Activated T-helper 1 cell treated with anti-CD3 and anti-CD28 coated beads, Interleukin-12 subunit alpha, Interleukin-12 subunit beta, Interleukin-2, Interleukin-4 antibody, amounts not matched to agents 30 ng/mL and 10 ng/mL and 1 ng/mL, durations not matched to agents 14 hours and 24 hours and 36 hours (primary cell): ENCODE results near the gene PHGDH. TPM values are rescaled to one million over a fixed set of nuclear protein-coding genes. Genes with fewer than 3 reads are reported as not detected.
A peak's percentile ranks its signal among the peaks of the same experiment; 100 is the strongest.

Experiments
- DNase-seq: peaks from one replicate; pipeline ENCODE4 v3.0.0; 2021; ENCODE audit warnings: low spot score
- H3K27ac Mint-ChIP-seq: one replicate; pipeline ENCODE4 v1.8.0; 2021; ENCODE audit warnings: mild to moderate bottlenecking, mixed read lengths
- H3K27me3 Mint-ChIP-seq: one replicate; pipeline ENCODE4 v1.8.0; 2022; ENCODE audit warnings: mild to moderate bottlenecking, moderate library complexity, mixed read lengths; ENCODE audit not compliant: insufficient read depth
- H3K36me3 Mint-ChIP-seq: one replicate; pipeline ENCODE4 v1.8.0; 2021; ENCODE audit warnings: low read depth, mixed read lengths
- H3K4me1 Mint-ChIP-seq: one replicate; pipeline ENCODE4 v1.8.0; 2021; ENCODE audit warnings: low read depth, mixed read lengths
- H3K4me3 Mint-ChIP-seq: one replicate; pipeline ENCODE4 v1.8.0; 2021; ENCODE audit warnings: mild to moderate bottlenecking, moderate library complexity, mixed read lengths
- H3K9me3 Mint-ChIP-seq: one replicate; pipeline ENCODE4 v1.8.0; 2021; ENCODE audit warnings: mixed read lengths
- intact Hi-C: fragments of 100-400 bp; cut with micrococcal nuclease; formaldehyde crosslinking; loops from one replicate; pipeline ENCODE4 v1.15.1; 2024
- total RNA-seq: library from RNA; stranded (reverse); gene quantifications from 2 replicates; pipeline ENCODE4 v1.2.3, GENCODE V29; 2022

The PHGDH gene
- total RNA-seq, 1 donor from 2014 or later: 49.3 TPM

DNA sequence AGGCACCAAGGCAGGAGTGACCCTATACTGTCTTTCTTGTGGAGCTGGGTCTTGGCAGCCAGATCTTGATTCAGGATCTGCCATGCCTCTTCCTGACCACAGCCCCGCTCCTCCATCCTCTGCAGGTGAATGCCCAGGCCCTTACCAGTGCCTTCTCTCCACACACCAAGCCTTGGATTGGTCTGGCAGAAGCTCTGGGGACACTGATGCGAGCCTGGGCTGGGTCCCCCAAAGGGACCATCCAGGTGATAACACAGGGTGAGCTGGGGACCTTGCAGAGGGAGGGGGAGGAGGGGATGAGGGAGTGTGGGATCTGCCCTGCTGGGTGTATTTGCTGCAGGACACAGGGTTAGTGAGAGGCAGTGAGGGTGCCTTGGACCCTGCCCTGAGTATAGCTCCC is 28.5 kb downstream of the PHGDH start:
- Mint-ChIP-seq H3K9me3 (no peaks in the 10 kb centered on the region), H3K27me3 (no peaks in the 10 kb centered on the region), H3K4me3 (no peak overlapping the region), H3K27ac (no peak overlapping the region), H3K36me3 (peaks cover 14% of the 10 kb centered on the region), H3K4me1 (peaks cover 10% of the 10 kb centered on the region)
- DNase-seq: no peak
- intact Hi-C loops: loop anchor here (10.0 kb wide), 1 partner anchor 145 kb away; no protein-coding TSS in a partner anchor

DNA sequence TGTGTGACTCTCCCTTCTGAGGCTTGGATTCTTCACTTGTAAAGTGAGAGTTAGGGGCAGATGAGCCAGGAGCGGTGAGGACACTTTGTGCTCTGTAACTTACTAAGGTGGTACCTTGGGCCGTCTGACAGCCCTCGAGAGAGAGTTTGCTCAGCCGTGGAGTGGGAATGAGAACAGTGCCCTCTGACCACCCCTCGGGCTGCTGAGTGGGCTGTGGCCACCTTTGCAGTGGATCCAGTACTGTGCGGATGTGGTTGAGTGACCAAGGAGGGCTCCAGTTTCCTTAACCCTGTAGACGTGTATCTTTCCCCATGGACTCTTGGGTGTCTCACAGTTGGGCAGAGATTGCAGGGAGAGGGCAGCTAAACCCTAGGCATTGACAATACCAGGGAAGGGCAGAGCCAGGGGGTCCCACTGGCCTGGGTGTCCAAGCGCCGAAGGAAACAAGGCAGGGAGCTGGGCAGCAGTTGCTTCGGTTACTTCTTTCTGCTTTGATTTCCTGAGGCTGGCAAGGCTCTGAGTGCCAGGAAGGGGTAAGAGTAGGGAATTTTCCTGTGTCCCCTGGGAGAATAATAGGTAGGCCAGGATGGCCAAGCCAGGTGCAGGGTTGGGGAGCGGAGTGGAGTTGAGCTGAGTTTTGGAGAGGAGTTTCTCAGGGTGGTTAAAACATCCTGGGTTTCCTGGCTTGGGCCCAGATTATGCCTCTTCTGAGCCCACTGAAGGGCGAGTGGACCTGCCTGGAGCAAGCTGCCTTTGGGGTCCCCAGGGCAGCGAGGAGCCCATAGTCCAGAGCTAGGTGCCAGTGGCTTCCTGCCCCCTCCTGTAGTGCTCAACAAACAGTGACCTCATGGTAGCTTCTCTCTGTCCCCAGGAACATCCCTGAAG is 29.4 kb downstream of the PHGDH start:
- Mint-ChIP-seq H3K27me3 (no peaks in the 10 kb centered on the region), H3K4me1 (peaks cover 18% of the 10 kb centered on the region), H3K27ac (no peak overlapping the region), H3K4me3 (no peak overlapping the region), H3K9me3 (no peaks in the 10 kb centered on the region), H3K36me3 (peaks cover 14% of the 10 kb centered on the region)
- intact Hi-C loops: loop anchor here (10.0 kb wide), 1 partner anchor 144 kb away; no protein-coding TSS in a partner anchor
- DNase-seq: no peak

DNA sequence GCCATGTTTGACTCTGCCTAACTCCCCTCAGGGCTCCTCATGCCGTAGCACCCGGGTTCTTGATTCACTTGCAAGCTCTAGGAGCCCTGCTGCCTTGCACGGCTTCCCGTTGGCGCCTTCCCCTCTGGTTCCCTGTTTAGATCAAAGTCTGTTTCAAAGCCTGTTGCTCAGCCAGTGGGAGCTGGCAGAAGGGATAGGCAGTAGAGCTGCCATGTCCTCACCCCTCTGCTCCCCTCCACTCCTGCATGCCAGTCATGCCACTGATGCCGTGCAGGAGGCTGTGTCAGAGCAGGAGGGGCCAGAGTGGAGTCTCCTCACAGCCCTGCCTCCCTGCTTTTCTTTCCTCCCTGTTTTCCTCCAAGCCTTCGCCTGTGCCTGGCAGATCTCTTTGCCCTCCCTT is 30.5 kb downstream of the PHGDH start:
- Mint-ChIP-seq H3K27ac (no peak overlapping the region), H3K9me3 (no peaks in the 10 kb centered on the region), H3K4me3 (no peak overlapping the region), H3K36me3 (peaks cover 14% of the 10 kb centered on the region), H3K4me1 (peaks cover 23% of the 10 kb centered on the region), H3K27me3 (no peaks in the 10 kb centered on the region)
- DNase-seq: no peak
- intact Hi-C loops: loop anchor here (10.0 kb wide), 1 partner anchor 143 kb away; no protein-coding TSS in a partner anchor

DNA sequence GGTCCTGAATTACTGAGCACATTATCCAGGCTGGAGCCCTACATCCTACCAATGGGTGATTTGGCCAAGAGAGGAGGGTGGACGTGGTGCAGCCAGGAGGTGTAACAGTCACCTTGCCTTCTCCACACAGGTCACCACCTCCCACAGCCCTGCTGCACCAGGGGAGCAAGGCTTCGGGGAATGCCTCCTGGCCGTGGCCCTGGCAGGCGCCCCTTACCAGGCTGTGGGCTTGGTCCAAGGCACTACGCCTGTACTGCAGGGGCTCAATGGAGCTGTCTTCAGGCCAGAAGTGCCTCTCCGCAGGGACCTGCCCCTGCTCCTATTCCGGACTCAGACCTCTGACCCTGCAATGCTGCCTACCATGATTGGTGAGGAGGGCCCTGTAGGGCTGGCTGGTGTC is 30.9 kb downstream of the PHGDH start:
- Mint-ChIP-seq H3K36me3 (peaks cover 13% of the 10 kb centered on the region), H3K9me3 (no peaks in the 10 kb centered on the region), H3K4me1 (peaks cover 25% of the 10 kb centered on the region), H3K27ac (no peak overlapping the region), H3K27me3 (no peaks in the 10 kb centered on the region), H3K4me3 (no peak overlapping the region)
- intact Hi-C loops: loop anchor here (10.0 kb wide), 1 partner anchor 142 kb away; no protein-coding TSS in a partner anchor
- DNase-seq: no peak

DNA sequence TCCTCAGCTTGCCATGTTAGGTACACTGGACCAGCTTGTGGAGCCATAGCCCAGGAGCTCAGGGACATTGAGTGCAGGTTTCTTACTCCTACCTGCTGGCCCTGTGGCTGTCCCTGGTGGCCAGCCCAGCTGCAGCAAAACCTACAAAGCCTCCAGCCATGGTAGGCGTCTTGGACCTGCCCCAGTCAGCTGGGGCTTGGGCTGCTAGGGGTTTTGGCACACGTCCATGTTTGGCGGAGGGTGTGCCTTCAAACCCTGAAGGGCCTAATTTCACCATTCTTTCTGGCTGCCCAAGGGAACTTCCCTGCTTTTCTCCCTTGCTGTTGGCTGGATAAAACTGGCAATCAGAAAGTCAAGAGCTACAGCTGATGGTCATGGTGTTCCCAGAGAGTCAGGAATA is 31.6 kb downstream of the PHGDH start:
- intact Hi-C loops: loop anchor here (10.0 kb wide), 1 partner anchor 141 kb away; no protein-coding TSS in a partner anchor
- H3K27me3 Mint-ChIP-seq: no peaks in the 10 kb centered on the region
- H3K4me1 Mint-ChIP-seq: peaks cover 25% of the 10 kb centered on the region
- DNase-seq: no peak
- H3K36me3 Mint-ChIP-seq: peaks cover 9% of the 10 kb centered on the region
- H3K27ac Mint-ChIP-seq: no peak overlapping the region
- H3K9me3 Mint-ChIP-seq: no peaks in the 10 kb centered on the region
- no peak overlapping the region for H3K4me3 Mint-ChIP-seq

DNA sequence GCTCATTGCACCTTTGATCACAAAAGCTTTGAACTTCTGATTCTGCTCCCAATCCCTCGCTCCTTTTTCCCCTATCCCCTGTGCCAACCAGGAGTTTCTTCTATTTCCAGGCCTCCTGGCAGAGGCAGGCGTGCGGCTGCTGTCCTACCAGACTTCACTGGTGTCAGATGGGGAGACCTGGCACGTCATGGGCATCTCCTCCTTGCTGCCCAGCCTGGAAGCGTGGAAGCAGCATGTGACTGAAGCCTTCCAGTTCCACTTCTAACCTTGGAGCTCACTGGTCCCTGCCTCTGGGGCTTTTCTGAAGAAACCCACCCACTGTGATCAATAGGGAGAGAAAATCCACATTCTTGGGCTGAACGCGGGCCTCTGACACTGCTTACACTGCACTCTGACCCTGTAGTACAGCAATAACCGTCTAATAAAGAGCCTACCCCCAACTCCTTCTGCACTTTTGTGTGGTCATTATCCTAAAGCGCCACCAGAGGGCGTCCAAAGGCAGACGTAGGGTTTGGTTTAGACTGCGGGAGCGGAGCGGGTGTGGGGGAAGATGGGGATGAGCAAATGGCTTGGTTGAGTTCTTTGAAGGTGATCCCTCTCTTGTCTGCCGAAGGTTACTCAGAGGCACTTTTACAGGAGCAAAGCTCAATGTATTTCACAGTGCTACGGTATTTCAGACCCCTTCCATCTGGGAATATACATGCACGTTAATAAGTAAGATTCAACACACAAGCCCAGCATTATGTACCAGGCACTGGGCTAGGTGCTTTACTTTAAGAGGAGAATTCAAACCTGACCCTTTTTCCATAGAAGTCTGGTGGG is 32.3 kb downstream of the PHGDH start:
- Mint-ChIP-seq H3K27ac (no peak overlapping the region), H3K4me3 (no peak overlapping the region), H3K27me3 (no peaks in the 10 kb centered on the region), H3K4me1 (peaks cover 25% of the 10 kb centered on the region), H3K9me3 (no peaks in the 10 kb centered on the region), H3K36me3 (peaks cover 9% of the 10 kb centered on the region)
- DNase-seq: peak; percentile 21
- intact Hi-C loops: loop anchor here (1.0 to 10.0 kb wide), 3 partner anchors 65 to 141 kb away; no protein-coding TSS in a partner anchor

DNA sequence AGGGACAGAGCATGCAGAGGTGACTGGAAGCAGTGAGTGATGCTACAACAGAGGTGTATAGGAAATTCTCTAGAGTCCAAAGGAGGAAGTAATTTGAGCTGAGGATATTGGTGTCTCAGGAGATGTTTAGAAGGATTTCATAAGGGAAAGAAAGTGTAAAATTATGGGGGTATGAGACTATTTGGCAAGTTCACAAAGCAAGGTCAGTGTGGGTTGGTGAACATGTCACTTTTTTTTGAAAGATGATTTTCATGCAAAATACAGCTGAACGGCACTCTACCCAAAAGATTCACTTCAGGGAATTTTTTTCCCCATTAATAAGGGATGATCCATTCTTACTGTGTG is 32.8 kb downstream of the PHGDH start:
- H3K27me3 Mint-ChIP-seq: peaks cover 3% of the 10 kb centered on the region
- no peak overlapping the region for H3K27ac Mint-ChIP-seq

DNA sequence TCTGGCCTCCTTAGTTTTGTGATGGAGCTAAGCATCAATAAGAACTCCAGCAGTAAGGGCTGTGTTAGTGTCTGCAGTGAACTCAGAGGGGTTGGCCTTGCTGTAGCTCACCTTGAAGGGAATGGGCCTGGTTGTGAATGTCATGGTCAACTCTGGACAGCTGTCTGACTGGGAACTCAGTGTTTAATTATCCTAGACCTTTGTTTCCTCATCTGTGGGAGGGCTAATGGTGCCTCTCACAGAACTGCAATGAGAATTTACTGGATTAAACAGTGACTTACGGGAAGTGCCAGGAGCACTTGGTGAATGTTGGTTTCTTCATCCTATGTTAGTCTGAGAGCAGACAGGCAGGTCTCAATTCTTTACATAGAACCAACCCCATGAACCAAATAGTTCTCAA is 33.3 kb downstream of the PHGDH start:
- intact Hi-C loops: loop anchor here (2.0 to 10.0 kb wide), 3 partner anchors 37 to 140 kb away; no protein-coding TSS in a partner anchor
- Mint-ChIP-seq H3K27ac (no peak overlapping the region), H3K9me3 (no peaks in the 10 kb centered on the region), H3K27me3 (peaks cover 8% of the 10 kb centered on the region), H3K4me1 (peaks cover 32% of the 10 kb centered on the region), H3K4me3 (no peak overlapping the region), H3K36me3 (peaks cover 9% of the 10 kb centered on the region)
- no peak for DNase-seq

More for the DNA sequence above, 32.8 kb downstream of the PHGDH start:
- peaks cover 27% of the 10 kb centered on the region for H3K4me1 Mint-ChIP-seq
- no peak for DNase-seq
- H3K36me3 Mint-ChIP-seq: peaks cover 9% of the 10 kb centered on the region
- H3K4me3 Mint-ChIP-seq: no peak overlapping the region
- H3K9me3 Mint-ChIP-seq: no peaks in the 10 kb centered on the region
- intact Hi-C loops: loop anchor here (1.0 to 10.0 kb wide), 3 partner anchors 64 to 140 kb away; no protein-coding TSS in a partner anchor

DNA sequence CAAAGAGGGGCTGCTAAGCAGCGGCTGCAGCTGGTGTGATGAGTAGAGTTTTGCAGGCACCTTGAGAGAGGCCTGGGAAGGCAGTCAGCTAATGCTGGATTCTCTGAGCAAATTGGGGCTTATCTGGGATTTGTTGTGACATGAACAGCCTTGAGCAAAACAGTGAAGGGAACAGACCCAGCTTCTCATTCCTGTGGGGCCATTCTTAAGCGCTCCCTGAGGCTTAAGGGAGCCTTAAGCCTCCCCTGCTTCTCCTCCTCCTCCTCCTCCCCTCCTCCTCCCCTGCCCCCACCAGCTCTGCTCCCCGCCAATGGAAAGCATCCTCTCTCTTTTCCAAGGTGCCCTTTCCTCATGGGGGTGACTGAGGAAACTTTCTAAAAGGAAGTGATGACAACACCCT is 35.7 kb downstream of the PHGDH start:
- intact Hi-C loops: loop anchor here (5.0 to 10.0 kb wide), 2 partner anchors 35 to 137 kb away; no protein-coding TSS in a partner anchor
- peaks cover 38% of the 10 kb centered on the region for H3K4me1 Mint-ChIP-seq

DNA sequence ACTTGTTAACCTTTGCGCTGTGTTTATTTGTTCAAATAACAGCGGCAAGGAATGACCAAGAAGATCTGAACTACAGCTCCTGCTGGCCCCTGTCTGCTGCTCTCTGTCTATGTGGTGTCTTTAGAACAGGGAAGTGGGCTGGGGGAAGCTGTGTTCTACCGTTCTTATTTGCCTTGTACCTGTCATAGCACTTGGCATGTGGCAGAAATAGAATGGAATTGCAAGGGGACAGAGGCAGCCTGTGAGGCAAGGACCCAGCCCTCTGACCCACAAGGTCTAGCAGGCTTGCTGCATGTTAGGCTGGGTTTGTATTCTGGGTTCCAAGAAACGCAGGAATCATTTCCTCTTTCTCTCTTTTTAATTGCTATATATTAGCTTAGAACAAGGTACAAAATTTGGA is 36.3 kb downstream of the PHGDH start:
- DNase-seq: no peak
- Mint-ChIP-seq H3K36me3 (peaks cover 7% of the 10 kb centered on the region), H3K9me3 (no peaks in the 10 kb centered on the region), H3K4me3 (no peak overlapping the region), H3K27me3 (peaks cover 18% of the 10 kb centered on the region), H3K27ac (no peak overlapping the region), H3K4me1 (peaks cover 40% of the 10 kb centered on the region)
- intact Hi-C loops: loop anchor here (5.0 to 10.0 kb wide), 2 partner anchors 34 to 137 kb away; no protein-coding TSS in a partner anchor

More for the DNA sequence above, 35.7 kb downstream of the PHGDH start:
- H3K27me3 Mint-ChIP-seq: peaks cover 18% of the 10 kb centered on the region
- no peak for DNase-seq
- no peak overlapping the region for H3K27ac Mint-ChIP-seq
- H3K9me3 Mint-ChIP-seq: no peaks in the 10 kb centered on the region
- peaks cover 6% of the 10 kb centered on the region for H3K36me3 Mint-ChIP-seq
- no peak overlapping the region for H3K4me3 Mint-ChIP-seq

DNA sequence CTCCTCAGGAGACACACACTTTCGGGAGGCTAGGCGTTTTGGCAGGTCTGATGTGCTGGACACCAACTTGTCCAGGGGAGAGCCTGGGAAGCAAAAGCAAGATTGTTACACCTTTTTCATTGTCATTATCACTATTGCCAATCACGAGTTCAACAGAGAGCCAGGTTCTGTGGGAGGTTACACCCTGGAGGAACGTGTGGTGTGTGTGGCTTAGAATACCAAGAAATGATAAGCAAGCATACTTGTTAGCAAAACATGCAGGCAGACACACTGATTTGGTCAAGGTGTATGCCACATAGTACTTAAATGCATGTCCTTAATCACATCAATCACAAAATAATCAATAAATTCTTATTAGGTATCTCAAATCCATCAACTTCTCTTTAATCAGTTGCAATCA is 40.9 kb downstream of the PHGDH start:
- intact Hi-C loops: no loop called here
- Mint-ChIP-seq H3K27ac (no peak overlapping the region), H3K9me3 (no peaks in the 10 kb centered on the region), H3K4me3 (no peak overlapping the region), H3K27me3 (peaks cover 37% of the 10 kb centered on the region), H3K4me1 (peaks cover 23% of the 10 kb centered on the region), H3K36me3 (peaks cover 3% of the 10 kb centered on the region)
- DNase-seq: no peak

DNA sequence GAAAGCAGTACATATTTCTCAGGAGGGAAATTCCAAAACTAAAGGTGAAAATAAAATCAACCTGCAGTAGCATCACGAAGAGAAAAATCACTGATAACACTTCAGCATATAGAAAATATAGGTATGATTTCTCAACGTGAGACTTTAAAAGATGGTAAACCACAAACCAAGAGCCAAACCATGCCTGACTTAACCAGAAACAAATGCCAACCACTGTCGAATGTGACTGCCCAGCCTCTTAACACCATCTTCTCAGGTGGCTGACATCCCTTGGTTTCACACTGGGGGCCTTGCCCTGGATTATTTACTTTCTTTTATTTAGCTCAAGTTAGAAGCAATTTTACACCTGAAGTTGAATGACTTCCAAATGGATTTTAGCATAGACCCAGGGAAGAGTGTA is 46.9 kb downstream of the PHGDH start:
- Mint-ChIP-seq H3K4me3 (no peak overlapping the region), H3K27ac (no peak overlapping the region), H3K27me3 (peaks cover 36% of the 10 kb centered on the region), H3K4me1 (peaks cover 18% of the 10 kb centered on the region), H3K36me3 (no peaks in the 10 kb centered on the region), H3K9me3 (no peaks in the 10 kb centered on the region)
- no peak for DNase-seq
- intact Hi-C loops: no loop called here
